Central memory CD8-positive, alpha-beta T cell (primary cell): Measurements from ENCODE around the gene JMJD8.
"Not testable (repeated sequence)": the region's sequence is repeated elsewhere in the genome, so short reads cannot be mapped to it uniquely, and the experiment has no call there.

ENCODE experiments used
- ATAC-seq: fragments of 150-1000 bp; cut with Tn5 transposase; replicated peaks from 2 replicates; pipeline ENCODE4 v1.10.0; 2022; ENCODE audit warnings: mild to moderate bottlenecking, moderate FRiP score, moderate number of reproducible peaks; ENCODE audit not compliant: poor library complexity, severe bottlenecking; ENCODE audit errors: extremely low read depth
- DNase-seq, 2 donors: peaks; one replicate each; pipeline ENCODE4 v3.0.0; 2021; ENCODE audit warnings: low spot score in 2 of 2
- H3K27ac Mint-ChIP-seq: one replicate; pipeline ENCODE4 v1.8.0; 2022; ENCODE audit warnings: low read depth, mild to moderate bottlenecking, moderate library complexity, mixed read lengths
- H3K27me3 Mint-ChIP-seq: one replicate; pipeline ENCODE4 v1.8.0; 2022; ENCODE audit warnings: mixed read lengths
- H3K36me3 Mint-ChIP-seq: one replicate; pipeline ENCODE4 v1.8.0; 2022; ENCODE audit warnings: mild to moderate bottlenecking, moderate library complexity, mixed read lengths; ENCODE audit not compliant: insufficient read depth
- H3K4me1 Mint-ChIP-seq: one replicate; pipeline ENCODE4 v1.8.0; 2022; ENCODE audit warnings: mixed read lengths
- H3K4me3 Mint-ChIP-seq: one replicate; pipeline ENCODE4 v1.8.0; 2022; ENCODE audit warnings: mild to moderate bottlenecking, moderate library complexity, mixed read lengths
- H3K9me3 Mint-ChIP-seq: one replicate; pipeline ENCODE4 v1.8.0; 2022; ENCODE audit warnings: mixed read lengths

Gene JMJD8

DNA sequence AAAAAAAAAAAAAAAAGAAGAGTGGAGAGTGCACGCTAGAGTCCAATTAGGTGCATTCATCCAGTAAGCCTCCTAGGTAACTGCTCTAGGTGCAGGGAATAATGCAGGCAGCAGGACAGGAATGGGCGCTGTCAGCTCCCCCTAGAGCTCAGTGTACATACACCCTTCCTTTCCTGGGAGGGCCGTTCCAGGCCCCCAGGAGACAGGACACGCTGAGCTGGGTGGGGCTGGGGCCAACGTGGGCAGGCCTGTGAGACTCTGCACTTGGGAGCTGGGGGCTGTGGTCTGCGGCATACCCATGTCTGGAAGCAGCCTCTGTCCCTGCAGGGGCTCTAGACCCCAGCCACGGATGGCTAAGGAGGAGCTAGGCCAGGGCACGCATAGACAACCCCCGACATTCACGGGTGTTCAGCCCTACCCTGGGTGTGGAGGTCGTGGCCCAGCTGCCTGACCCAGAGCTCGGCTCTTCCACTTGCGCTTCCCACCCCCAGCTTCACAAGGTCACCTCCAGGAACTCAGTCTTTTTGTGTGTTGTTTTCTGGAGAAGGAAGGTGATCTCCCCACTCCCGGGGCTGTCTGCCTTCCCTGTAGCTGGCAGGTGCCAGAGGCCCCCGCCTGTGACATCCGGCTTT lies 35.8 kb upstream of the JMJD8 start:
- no peak for DNase-seq
- Mint-ChIP-seq H3K4me1 (peaks cover 32% of the 10 kb centered on the region), H3K27ac (peak overlapping the region; percentile 79), H3K4me3 (peak overlapping the region; percentile 82), H3K27me3 (no peaks in the 10 kb centered on the region), H3K36me3 (peaks cover 12% of the 10 kb centered on the region), H3K9me3 (no peaks in the 10 kb centered on the region)
- peak; percentile 1 for ATAC-seq

DNA sequence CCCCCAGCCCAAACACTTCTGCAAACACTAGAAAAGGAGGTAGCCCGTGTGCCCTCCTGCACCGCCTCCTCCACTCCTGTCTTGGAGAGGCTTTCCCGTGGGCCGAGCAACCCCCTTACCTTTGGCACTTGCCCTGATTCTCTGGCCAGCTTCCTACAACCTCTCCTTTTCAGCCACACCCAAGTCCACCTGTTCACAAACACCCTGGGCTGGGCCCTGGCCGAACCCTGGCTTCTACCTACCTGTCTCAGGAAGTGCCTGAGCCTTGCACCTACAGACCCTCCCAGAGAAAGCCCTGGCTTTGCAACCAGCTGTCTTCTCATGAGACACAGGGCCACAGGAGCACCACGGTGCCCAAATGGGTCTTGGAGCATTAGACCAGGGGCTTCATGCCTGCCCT lies 34.8 kb upstream of the JMJD8 start:
- peak overlapping the region; percentile 52 for H3K27ac Mint-ChIP-seq
- peak overlapping the region; percentile 82 for H3K4me3 Mint-ChIP-seq
- ATAC-seq (no peak), DNase-seq (no peak)
- no peaks in the 10 kb centered on the region for H3K9me3 Mint-ChIP-seq
- H3K36me3 Mint-ChIP-seq: peaks cover 12% of the 10 kb centered on the region
- H3K27me3 Mint-ChIP-seq: no peaks in the 10 kb centered on the region
- peaks cover 32% of the 10 kb centered on the region for H3K4me1 Mint-ChIP-seq

DNA sequence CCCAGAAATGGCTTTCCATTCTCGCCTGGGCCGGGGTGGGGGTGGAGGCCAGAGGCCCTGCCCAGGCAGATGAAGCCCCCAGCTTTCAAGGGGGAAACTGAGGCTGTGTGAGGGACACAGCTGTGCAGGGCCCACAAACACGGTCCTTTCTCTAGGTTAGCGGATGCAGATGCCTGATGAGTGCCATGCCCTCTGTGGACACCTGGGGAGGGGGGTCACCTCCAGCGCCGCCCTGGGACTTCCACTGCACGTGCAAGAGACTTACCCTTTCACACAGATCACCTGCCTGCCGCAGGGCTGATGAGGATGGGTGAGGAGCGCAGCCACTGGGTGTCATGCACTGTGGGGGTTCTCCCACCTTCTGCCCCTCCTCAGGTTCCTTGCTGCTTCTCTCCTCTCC lies 34.3 kb upstream of the JMJD8 start:
- no peaks in the 10 kb centered on the region for H3K27me3 Mint-ChIP-seq
- H3K4me1 Mint-ChIP-seq: peaks cover 32% of the 10 kb centered on the region
- H3K4me3 Mint-ChIP-seq: no peak overlapping the region
- no peaks in the 10 kb centered on the region for H3K9me3 Mint-ChIP-seq
- no peak overlapping the region for H3K27ac Mint-ChIP-seq
- DNase-seq (no peak), ATAC-seq (no peak)
- peaks cover 12% of the 10 kb centered on the region for H3K36me3 Mint-ChIP-seq

DNA sequence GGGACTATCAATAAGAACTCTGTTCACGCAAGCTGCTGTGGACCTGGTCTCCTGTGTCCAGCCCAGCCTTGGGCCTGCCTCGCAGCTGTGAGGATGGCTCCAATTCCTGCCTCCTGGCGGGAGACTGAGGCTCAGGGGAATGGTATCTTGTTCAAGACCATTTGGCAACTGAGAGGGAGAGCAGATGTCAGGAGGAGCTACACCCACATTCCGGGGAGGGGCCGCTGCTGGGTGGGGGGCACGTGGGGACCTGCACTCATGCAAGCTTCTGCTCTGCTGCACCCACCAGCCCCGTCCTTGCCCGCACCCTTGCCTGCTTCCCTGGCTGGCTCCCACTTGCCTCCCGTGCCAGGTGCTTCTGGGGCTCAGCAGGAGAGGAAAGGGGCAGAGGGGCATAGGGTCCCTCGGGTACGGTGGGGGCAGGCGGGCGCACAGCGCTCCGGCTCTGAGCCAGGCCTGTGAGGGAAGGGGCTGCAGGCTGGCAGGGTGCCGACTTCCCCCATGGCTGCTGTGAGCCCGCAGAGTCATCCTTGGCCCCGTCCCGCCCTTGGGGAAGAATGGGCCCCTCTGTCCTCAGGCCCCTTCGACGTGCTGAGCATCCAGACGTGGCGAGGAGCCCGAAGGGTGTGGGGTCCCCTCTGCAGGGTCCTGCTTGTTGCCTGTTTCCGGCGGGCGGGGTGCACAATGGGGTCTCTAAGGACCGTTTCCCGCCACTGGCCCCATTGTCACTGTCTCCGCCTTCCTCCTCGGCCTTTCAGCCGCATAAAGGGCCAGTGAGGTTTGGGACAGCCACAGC lies 33.5 kb upstream of the JMJD8 start:
- no peak for ATAC-seq
- Mint-ChIP-seq H3K27me3 (no peaks in the 10 kb centered on the region), H3K9me3 (no peaks in the 10 kb centered on the region), H3K36me3 (peaks cover 12% of the 10 kb centered on the region), H3K4me3 (no peak overlapping the region), H3K27ac (no peak overlapping the region), H3K4me1 (peaks cover 32% of the 10 kb centered on the region)
- DNase-seq: no peak

DNA sequence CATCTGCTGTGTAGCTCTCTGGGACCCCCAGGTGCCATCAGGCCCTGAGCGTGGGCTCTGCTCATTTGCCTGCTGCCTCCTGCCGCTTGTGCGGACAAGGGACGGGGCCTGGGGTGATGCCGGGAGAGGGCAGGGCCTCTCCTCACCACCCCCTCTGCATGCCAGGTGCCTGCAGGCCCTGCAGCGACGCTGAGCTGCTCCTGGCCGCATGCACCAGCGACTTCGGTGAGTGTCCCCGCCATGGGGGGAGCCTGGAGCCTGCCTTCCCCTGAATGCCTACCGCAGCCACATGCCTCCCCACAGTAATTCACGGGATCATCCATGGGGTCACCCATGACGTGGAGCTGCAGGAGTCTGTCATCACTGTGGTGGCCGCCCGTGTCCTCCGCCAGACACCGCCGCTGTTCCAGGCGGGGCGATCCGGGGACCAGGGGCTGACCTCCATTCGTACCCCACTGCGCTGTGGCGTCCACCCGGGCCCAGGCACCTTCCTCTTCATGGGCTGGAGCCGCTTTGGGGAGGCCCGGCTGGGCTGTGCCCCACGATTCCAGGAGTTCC lies 32.7 kb upstream of the JMJD8 start:
- Mint-ChIP-seq H3K36me3 (peaks cover 8% of the 10 kb centered on the region), H3K27me3 (no peaks in the 10 kb centered on the region), H3K4me1 (peaks cover 29% of the 10 kb centered on the region), H3K27ac (no peak overlapping the region), H3K4me3 (peak overlapping the region; percentile 71), H3K9me3 (no peaks in the 10 kb centered on the region)
- DNase-seq (no peak), ATAC-seq (no peak)

DNA sequence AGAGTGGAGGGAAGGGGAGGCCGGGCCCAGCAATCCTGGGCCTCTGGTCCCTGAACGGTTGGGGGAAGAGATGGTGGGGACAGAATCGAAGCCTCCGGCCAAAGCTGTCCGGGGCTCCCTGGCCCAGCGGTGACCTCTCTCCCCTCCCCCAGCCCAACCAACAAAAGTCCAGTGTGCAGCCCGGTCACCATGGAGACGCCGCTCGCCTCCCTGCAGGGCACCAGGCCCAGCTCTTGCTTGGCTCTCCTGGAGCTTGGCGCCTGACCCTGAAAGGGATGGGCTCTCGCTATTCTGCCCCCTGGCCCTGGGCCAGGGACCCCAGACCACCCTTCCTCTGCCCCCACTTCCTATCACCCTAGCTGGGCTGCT lies 32.0 kb upstream of the JMJD8 start:
- no peaks in the 10 kb centered on the region for H3K9me3 Mint-ChIP-seq
- DNase-seq: no peak
- H3K36me3 Mint-ChIP-seq: peaks cover 6% of the 10 kb centered on the region
- peak overlapping the region; percentile 71 for H3K4me3 Mint-ChIP-seq
- H3K4me1 Mint-ChIP-seq: peaks cover 27% of the 10 kb centered on the region
- no peak for ATAC-seq
- H3K27ac Mint-ChIP-seq: no peak overlapping the region
- H3K27me3 Mint-ChIP-seq: no peaks in the 10 kb centered on the region

DNA sequence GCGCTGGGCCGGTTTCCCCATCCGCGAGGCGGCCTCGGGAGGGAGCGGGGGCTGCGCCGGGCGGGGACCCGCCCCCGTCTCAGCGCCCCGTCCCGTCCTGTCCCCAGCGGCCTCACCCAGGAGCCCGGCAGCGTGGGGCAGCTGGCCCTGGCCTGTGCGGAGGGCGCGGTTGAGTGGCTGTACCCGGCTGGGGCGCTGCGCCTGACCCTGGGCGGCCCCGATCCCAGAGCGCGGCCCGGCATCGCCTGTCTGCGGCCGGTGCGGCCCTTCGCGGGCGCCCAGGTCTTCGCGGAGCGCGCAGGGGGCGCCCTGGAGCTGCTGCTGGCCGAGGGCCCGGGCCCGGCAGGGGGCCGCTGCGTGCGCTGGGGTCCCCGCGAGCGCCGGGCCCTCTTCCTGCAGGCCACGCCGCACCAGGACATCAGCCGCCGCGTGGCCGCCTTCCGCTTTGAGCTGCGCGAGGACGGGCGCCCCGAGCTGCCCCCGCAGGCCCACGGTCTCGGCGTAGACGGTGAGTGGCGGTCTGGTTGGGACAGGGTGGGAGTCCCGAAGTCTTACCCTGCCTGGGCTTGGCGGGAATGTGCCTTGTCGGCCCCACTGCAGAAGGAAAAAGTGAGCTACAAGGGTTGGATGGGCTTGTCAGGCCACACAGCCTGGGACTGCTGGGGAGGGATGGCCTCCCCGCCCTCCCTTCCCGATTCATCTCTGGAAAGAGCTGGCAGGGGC lies 31.5 kb upstream of the JMJD8 start:
- Mint-ChIP-seq H3K36me3 (peaks cover 6% of the 10 kb centered on the region), H3K4me1 (peaks cover 27% of the 10 kb centered on the region), H3K27ac (no peak overlapping the region), H3K4me3 (peak overlapping the region; percentile 71), H3K27me3 (no peaks in the 10 kb centered on the region), H3K9me3 (no peaks in the 10 kb centered on the region)
- ATAC-seq (peak; percentile 4), DNase-seq (no peak)

DNA sequence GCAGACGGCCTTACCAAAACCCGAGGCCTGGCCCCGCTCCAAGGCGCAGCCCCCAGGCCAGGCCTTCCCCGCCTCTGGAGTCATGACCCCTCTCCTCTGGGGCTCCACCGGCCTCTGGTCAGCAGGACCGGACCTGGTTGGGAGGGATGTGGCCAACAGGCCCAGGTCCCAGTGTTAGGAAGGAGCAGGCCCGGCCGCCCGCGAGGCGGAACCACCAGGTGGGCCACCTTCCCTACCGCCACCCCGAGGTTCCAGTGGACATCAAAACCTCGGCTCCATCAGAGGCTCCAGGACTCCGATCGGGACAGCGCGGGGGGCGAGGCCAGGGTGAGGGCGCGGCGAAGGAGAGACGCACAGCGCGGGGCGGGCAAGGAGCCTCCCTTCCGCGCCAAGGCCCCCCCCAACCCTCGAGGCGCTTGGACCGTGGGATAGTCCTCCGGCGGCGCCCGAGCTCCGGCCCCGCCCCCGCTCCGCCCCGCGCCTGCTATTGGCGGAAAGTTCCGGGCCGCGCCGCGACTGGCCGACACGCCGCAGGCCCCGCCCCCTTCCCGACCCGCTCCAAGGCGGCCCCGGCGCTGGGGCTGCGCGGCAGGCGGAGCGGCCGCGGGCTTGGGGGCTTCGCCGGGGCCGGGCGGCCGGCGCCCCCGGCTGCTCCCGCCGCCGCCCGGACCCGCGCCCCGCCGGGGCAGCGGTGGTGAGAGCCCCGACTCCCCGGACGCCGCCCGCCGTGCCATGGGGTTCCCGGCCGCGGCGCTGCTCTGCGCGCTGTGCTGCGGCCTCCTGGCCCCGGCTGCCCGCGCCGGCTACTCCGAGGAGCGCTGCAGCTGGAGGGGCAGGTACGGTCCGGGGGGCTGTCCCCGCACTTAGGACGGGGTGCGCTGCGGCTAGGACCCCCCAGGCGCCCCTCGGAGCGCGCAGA lies 30.7 kb upstream of the JMJD8 start, which contains the start of gene METRN:
TSS of gene METRN (plus strand) at position 561 of the 919 bp plus-strand sequence. CDS start at position 733, 172 bp downstream.
- peak; percentile 88 for ATAC-seq
- Mint-ChIP-seq H3K9me3 (no peaks in the 10 kb centered on the region), H3K4me3 (peak within 1 kb of the TSS; percentile 71), H3K27me3 (peaks cover 3% of the 10 kb centered on the region), H3K4me1 (peaks cover 19% of the 10 kb centered on the region), H3K27ac (no peak within 1 kb of the TSS), H3K36me3 (no peaks in the 10 kb centered on the region)
- peak; percentile 73 to 76 for DNase-seq

DNA sequence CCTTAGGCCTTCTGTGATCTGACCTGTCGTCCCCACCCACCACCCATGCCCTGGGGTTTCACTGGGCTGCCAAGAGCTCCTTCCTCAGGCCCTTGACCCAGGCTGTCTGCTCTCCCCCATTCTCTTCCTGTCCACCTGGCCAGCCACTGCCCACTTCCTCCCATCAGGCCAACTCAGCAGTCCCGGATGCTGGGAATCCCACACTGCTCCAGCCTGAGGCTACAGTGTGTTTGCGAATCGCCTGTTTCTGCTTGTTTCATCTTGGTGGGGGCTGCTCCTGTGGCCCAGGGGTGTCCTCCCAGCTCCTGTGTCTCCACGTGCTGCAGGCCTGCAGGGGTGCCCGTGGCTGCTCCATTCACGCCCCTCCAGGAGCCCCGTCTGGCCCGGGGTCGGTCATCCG lies 29.9 kb upstream of the JMJD8 start:
- ATAC-seq (no peak), DNase-seq (no peak)
- Mint-ChIP-seq H3K36me3 (no peaks in the 10 kb centered on the region), H3K4me1 (peaks cover 12% of the 10 kb centered on the region), H3K27me3 (peaks cover 10% of the 10 kb centered on the region), H3K9me3 (no peaks in the 10 kb centered on the region), H3K4me3 (no peak overlapping the region), H3K27ac (no peak overlapping the region)

DNA sequence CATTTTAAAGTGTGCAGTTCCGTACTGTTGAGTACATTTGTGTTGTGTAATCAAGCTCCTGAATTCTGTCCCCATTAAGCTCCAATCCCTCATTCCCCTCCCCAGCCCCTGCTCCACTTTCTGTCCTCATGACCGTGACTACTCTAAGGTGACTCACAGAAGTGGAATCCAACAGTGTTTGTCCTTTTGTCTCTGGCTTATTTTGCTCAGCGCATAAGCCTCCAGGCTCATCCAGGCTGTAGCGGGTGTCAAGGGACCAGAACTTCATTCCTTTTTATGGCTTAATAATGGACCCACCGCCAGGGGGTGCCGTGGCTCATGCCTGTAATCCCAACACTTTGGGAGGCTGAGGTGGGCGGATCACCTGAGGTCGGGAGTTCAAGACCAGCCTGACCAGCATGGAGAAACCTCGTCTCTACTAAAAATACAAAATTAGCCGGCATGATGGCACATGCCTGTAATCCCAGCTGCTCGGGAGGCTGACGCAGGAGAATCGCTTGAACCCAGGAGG lies 28.7 kb upstream of the JMJD8 start:
- ATAC-seq, H3K27ac Mint-ChIP-seq, H3K9me3 Mint-ChIP-seq, H3K36me3 Mint-ChIP-seq, H3K4me1 Mint-ChIP-seq, DNase-seq, H3K4me3 Mint-ChIP-seq: not testable (repeated sequence)
- H3K27me3 Mint-ChIP-seq: peaks cover 23% of the 10 kb centered on the region

DNA sequence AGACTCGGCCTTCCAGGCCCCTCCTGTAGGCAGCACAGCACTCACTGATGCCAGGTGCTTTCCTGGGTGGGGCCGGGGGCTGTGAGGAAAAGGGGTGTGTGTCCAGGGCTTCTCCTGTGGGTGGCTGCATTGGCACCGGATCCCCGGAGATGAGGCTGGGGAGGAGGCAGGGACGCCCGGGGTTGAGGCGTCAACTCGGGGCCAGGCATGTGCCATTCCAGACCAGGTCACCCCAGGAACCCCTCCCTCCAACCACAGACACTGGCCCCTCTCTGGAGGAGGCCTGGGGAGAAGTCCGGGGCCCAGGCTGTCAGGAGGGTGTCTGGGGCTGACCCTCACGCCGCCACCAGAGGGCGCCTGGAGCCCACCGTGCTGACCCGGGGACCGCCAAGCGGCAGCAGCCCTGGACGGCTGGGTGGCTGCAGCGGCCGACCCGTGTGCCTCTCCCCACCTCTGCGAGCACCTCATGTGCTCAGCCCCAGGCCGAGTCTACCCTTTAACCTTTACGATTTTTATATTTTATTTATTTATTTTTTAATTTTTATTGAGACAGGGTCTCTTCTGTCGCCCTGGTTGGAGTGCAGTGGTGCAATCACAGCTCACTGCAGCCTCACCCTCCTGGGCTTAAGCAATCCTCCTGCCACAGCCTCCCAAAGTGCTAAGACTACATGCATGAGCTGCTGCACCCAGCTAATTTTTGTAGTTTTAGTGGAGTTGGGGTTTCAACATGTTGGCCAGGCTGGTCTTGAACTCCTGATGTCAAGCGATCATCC lies 27.6 kb upstream of the JMJD8 start:
- peaks cover 31% of the 10 kb centered on the region for H3K27me3 Mint-ChIP-seq
- no peak overlapping the region for H3K4me3 Mint-ChIP-seq
- no peaks in the 10 kb centered on the region for H3K9me3 Mint-ChIP-seq
- H3K4me1 Mint-ChIP-seq: peaks cover 7% of the 10 kb centered on the region
- peak; percentile 52 for ATAC-seq
- DNase-seq: peak; percentile 66 to 74
- H3K27ac Mint-ChIP-seq: no peak overlapping the region
- H3K36me3 Mint-ChIP-seq: no peaks in the 10 kb centered on the region
